Measurements from ENCODE around the gene U2AF1L4.
"Not testable (repeated sequence)": the region's sequence is repeated elsewhere in the genome, so short reads cannot be mapped to it uniquely, and the experiment has no call there.

U2AF1L4 gene

DNA sequence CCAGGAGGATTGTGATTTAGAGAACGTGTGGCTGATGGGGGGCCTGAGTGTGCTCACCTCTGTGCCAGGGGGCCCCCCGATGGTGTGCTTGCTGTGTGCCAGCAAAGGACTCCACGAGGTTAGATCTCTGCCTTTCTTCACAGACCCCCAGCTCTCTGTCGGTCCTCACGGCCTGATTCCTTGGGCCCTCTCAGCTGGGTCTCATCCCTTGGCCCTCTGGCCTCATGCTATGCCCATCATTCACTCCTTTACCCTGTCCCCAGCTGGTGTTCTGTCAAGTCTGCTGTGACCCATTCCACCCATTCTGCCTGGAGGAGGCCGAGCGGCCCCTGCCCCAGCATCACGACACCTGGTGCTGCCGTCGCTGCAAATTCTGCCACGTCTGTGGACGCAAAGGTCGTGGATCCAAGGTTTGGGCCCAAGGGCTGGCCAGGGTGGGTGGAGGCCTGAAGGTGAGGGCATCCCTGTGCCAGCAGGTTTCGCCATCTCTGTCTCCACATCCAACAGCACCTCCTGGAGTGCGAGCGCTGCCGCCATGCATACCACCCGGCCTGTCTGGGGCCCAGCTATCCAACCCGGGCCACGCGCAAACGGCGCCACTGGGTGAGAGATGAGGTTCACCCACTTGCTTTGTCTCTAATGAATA lies 19.9 kb downstream of the U2AF1L4 start:
- DNase-seq (ENCODE audit: low read depth), result no peak

- DNase-seq (ENCODE audit: low read depth), result no peak
Observed at GRCh38 chr19:35724560-35724959, 20.7 kb downstream of the U2AF1L4 start.

- not testable (repeated sequence) for DNase-seq (ENCODE audit: low read depth)
Observed at GRCh38 chr19:35724132-35724531, 21.1 kb downstream of the U2AF1L4 start.

DNA sequence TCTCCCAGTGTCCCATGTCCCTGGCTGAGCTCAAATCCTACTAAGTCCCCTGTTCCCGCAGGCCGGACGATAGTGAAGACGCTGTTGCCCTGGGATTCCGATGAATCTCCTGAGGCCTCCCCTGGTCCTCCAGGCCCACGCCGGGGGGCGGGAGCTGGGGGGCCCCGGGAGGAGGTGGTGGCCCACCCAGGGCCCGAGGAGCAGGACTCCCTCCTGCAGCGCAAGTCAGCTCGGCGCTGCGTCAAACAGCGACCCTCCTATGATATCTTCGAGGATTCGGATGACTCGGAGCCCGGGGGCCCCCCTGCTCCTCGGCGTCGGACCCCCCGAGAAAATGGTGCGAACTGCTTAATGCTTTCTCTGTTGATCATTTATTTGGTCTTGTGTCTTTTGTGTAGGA lies 21.5 kb downstream of the U2AF1L4 start:
- no peak for DNase-seq (ENCODE audit: low read depth)

- no peak for DNase-seq (ENCODE audit: low read depth)
Observed at GRCh38 chr19:35722897-35723296, 22.3 kb downstream of the U2AF1L4 start.

- DNase-seq (ENCODE audit: low read depth), result no peak
Observed at GRCh38 chr19:35722461-35722860, 22.8 kb downstream of the U2AF1L4 start.

DNA sequence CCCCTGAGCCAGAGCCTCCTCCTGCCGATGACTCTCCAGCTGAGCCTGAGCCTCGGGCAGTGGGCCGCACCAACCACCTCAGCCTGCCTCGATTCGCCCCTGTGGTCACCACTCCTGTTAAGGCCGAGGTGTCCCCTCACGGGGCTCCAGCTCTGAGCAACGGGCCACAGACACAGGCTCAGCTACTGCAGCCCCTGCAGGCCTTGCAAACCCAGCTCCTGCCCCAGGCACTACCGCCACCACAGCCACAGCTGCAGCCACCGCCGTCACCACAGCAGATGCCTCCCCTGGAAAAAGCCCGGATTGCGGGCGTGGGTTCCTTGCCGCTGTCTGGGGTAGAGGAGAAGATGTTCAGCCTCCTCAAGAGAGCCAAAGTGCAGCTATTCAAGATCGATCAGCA lies 23.8 kb downstream of the U2AF1L4 start:
- no peak for DNase-seq (ENCODE audit: low read depth)

DNA sequence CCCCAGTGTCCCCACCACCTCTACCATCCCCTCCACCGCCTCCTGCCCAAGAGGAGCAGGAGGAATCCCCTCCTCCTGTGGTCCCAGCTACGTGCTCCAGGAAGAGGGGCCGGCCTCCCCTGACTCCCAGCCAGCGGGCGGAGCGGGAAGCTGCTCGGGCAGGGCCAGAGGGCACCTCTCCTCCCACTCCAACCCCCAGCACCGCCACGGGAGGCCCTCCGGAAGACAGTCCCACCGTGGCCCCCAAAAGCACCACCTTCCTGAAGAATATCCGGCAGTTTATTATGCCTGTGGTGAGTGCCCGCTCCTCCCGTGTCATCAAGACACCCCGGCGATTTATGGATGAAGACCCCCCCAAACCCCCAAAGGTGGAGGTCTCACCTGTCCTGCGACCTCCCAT lies 24.6 kb downstream of the U2AF1L4 start:
- no peak for DNase-seq (ENCODE audit: low read depth)

DNA sequence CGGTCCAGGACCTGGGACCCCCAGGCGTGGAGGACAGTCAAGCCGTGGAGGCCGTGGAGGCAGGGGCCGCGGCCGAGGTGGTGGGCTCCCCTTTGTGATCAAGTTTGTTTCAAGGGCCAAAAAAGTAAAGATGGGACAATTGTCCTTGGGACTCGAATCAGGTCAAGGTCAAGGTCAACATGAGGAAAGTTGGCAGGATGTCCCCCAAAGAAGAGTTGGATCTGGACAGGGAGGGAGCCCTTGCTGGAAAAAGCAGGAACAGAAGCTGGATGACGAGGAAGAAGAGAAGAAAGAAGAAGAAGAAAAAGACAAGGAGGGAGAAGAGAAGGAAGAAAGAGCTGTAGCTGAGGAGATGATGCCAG lies 25.1 kb downstream of the U2AF1L4 start:
- DNase-seq (ENCODE audit: low read depth), result no peak

GRCh38 chr19:35719402-35720162 lies 25.6 kb downstream of the U2AF1L4 start:
- no peak for DNase-seq (ENCODE audit: low read depth)

DNA sequence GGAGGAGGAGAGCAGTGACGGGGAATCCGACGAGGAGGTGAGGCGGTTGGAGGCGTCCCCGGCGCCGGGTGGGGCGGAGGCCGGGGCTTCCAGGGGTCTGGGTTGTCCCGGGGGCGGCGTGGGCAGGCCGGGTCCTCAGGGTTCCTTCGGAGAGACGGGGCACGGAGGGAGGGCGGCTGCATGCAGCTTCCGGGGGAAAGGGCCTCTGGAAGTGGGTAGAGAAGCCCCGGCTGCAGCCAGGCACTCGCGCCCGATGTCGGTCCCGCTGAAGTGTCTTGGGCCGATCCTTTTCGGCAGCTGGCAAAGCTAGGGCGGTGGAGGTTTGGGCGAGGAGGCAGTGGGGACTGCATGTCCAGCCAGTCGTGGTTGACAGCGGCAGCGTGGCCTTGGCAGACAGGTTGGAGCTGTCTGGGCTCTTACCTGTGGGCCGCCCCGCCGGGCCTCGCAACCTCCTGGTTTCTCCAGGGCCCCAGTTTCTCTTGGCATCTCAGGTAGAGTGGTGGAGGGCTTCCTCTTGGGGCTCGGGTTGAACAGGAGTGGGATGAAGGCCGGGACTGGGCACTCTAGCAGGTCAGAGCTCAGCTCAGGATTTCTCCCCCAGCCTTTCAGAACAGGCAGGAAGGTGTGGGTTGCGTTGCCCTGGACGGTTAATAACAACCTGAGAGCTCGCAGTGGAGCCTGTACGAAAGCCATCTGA lies 26.7 kb downstream of the U2AF1L4 start:
- DNase-seq (ENCODE audit: low read depth), result peak; percentile 58

DNA sequence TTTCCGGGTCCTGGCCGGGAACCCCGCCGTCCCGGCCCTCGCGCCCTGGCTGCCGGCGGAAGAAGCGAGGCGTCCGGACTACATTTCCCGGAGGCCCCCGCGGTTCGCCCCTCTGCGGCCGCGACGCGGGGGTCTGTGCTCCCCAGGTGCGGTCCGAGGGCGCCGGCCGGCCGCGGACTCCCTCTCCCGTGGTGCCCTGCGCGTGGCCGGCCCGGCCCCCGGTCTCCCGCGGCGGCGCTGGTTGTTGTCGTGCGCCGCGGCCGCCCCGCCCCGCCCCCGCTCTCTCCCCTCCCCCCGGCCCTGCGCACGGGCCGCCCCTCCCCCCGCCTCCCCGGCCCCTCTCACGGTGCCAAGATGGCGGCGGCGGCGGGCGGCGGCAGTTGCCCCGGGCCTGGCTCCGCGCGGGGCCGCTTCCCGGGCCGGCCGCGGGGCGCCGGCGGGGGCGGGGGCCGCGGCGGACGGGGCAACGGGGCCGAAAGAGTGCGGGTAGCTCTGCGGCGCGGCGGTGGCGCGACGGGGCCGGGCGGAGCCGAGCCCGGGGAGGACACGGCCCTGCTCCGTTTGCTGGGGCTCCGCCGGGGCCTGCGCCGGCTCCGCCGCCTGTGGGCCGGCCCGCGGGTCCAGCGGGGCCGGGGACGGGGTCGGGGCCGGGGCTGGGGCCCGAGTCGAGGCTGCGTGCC lies 27.4 kb downstream of the U2AF1L4 start, which contains the start of gene KMT2B:
Gene KMT2B (plus strand): TSS at position 339 of the 680 bp plus-strand sequence. CDS start 16 bp downstream, at position 355.
- DNase-seq (ENCODE audit: low read depth), result no peak

GRCh38 chr19:35716801-35717664 lies 28.2 kb downstream of the U2AF1L4 start:
- peak; percentile 97 for DNase-seq (ENCODE audit: low read depth)

DNA sequence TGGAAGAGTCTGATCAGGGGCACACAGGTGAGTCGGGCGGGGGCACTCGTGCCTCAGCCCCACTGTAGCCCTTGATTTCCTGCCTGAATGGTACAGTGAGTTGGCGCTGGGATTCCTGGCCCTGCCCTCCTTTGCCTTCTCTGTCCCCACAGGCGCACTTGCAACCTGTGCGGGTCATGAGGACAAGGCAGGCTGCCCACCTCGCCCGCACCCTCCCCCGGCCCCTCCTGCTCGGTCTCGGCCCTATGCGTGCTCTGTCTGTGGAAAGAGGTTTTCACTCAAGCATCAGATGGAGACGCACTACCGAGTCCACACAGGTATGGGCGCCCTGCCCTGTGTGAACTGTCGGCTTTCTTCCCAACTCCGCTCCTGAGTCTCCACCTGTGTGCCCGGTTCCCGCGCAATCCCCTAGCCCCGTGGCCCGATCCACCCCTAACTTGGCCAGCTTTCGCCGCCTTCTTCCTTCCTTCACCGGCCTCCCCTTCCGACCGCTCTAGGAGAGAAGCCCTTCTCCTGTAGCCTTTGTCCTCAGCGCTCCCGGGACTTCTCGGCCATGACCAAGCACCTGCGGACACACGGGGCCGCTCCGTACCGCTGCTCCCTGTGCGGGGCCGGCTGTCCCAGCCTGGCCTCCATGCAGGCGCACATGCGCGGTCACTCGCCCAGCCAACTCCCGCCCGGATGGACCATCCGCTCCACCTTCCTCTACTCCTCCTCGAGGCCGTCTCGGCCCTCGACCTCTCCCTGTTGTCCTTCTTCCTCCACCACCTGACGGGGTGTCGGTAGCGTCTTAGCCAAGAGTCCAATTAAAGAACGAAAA lies 29.0 kb downstream of the U2AF1L4 start:
- DNase-seq (ENCODE audit: low read depth), result peak; percentile 18

DNA sequence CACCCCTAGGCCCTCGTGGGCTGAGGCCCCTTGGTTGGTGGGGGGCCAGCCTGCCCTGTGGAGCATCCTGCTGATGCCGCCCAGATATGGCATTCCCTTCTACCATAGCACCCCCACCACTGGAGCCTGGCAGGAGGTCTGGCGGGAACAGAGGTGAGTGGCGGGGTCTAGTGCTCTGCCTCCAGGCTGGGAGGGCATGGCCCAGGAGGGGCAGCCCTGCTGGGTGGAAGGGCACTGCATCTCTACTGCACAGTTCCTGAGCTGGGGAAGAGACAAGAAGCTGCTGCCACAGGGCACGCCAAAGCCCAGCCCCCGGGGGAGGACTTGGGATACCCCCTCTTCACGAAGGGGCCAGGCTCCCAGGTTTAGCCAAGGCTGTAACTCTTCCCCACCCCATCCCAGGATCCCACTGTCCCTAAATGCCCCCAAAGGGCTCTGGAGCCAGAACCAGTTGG lies 29.8 kb downstream of the U2AF1L4 start:
- DNase-seq (ENCODE audit: low read depth), result no peak

DNA sequence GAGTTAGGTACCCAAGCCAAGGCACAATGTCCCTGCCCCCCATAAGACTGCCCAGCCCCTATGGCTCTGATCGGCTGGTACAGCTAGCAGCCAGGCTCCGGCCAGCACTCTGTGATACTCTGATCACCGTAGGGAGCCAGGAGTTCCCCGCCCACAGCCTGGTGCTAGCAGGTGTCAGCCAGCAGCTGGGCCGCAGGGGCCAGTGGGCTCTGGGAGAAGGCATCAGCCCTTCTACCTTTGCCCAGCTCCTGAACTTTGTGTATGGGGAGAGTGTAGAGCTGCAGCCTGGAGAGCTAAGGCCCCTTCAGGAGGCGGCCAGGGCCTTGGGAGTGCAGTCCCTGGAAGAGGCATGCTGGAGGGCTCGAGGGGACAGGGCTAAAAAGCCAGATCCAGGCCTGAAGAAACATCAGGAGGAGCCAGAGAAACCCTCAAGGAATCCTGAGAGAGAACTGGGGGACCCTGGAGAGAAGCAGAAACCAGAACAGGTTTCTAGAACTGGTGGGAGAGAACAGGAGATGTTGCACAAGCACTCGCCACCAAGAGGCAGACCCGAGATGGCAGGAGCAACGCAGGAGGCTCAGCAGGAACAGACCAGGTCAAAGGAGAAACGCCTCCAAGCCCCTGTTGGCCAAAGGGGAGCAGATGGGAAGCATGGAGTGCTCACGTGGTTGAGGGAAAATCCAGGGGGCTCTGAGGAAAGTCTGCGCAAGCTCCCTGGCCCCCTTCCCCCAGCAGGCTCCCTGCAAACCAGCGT lies 30.4 kb downstream of the U2AF1L4 start:
- DNase-seq (ENCODE audit: low read depth), result no peak

DNA sequence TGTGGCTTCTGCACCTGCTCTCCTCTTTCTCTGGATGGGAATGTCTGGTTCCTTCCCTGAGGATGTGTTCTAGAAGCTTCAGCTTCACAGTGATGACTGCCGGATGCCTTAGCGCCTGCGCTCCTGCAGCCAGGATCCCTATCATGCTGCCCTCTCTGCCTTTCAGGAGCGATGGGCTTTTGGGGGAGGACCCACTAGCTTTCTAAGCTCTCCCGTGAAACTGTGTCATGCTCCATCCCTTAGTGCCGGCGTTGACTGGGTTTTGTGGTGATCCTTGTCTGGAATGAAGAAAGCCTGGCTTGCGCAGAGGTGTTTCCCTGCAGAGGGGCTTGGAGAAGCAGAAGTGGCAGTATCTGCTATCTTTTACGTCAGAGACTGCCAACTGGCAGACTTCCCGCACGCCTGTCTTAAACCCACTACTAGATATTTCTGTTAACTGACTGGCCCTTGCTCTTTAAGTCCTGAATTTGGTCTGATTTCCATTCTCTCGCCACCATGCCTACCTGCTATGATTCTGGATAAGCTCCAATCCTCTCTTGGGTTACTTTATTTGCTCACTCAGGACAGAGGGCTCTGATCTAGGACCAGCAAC lies 31.2 kb downstream of the U2AF1L4 start:
- no peak for DNase-seq (ENCODE audit: low read depth)

DNA sequence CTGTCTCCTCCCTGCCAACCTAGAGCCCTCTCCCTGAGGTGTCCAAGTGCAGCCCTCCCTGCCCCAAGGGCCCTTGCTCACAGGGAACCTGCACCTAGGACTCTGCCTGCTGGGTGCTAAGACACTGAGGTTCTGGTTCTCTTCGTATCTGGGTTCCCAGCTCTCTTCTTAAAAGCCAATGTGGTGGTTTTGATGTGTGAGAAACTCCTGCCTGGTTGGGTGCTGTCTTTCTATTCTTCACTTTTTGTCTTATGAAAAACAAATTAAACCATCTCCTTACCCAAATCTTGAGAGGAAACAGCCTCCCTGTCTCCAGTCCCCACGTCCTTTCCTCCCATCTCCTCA lies 31.7 kb downstream of the U2AF1L4 start:
- no peak for DNase-seq (ENCODE audit: low read depth)

All from stimulated activated CD4-positive, alpha-beta T cell treated with anti-CD3 and anti-CD28 coated beads, Interleukin-2, amount 100 ng/mL, for 4 hours (primary cell).